ENCODE measurements around the gene SPATA2L.

SPATA2L gene

GRCh38 chr16:89653656-89654295 lies 47.7 kb downstream of the SPATA2L start:
- DNase-seq = no peak

GRCh38 chr16:89651584-89651983 lies 49.9 kb downstream of the SPATA2L start:
- no peak for DNase-seq

GRCh38 chr16:89646906-89647305 lies 54.6 kb downstream of the SPATA2L start:
- DNase-seq = no peak
